GM21526 (cell line): Measurements from ENCODE around the gene SRXN1.

Experiments
- ATAC-seq: cut with Tn5 transposase; IDR thresholded peaks from one replicate; pipeline ENCODE4 v1.9.1; 2021; ENCODE audit warnings: moderate library complexity; ENCODE audit not compliant: unreplicated experiment, low FRiP score

Gene SRXN1

GRCh38 chr20:675453-676314 is 22.7 kb upstream of the SRXN1 start, which contains the start of gene SCRT2:
TSS of gene SCRT2 (minus strand) at chr20:675802. CDS start at chr20:675601, 201 bp downstream.
- no peak for ATAC-seq

DNA sequence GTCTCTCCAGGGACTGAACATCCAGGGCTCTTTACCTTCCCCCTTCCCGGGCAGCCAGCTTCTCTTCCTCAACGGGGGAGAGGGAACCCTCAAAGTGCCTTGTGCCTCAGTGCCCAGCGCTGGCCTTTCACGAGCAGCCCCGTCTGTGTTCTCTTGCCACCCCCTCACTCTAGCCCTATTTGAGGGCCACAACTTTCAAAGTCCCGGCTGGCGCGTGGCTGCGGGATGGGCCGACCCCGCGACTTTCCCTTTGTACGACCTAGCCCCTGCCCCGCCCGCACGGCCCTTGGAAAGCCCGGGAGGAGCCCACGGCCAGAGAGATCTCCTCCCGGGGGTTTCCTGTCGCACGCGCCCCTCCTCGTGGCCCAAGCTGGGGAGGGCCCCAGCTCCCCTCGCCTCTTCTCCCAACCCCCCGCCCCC is 22.0 kb upstream of the SRXN1 start:
- ATAC-seq, result no peak

DNA sequence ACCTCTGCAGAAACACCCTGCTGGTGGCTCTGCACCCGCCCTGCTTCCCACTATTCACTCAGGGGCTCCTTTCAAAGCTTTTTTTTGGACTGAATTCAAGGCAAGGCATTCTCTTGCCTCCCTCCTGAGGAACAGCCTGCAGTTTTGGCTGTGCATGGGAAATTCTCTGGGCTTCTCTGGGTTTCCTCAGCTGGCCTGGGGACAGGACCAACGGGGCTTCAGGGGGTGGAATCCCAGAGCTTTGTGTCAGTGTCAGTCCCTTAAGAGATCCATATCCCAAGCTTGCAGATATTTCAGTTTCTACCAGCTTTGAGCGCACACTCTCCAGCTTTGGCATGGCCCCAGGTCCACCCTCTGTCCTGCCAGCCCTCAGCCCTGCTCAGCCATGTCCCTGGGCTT is 20.6 kb upstream of the SRXN1 start:
- ATAC-seq, result no peak

DNA sequence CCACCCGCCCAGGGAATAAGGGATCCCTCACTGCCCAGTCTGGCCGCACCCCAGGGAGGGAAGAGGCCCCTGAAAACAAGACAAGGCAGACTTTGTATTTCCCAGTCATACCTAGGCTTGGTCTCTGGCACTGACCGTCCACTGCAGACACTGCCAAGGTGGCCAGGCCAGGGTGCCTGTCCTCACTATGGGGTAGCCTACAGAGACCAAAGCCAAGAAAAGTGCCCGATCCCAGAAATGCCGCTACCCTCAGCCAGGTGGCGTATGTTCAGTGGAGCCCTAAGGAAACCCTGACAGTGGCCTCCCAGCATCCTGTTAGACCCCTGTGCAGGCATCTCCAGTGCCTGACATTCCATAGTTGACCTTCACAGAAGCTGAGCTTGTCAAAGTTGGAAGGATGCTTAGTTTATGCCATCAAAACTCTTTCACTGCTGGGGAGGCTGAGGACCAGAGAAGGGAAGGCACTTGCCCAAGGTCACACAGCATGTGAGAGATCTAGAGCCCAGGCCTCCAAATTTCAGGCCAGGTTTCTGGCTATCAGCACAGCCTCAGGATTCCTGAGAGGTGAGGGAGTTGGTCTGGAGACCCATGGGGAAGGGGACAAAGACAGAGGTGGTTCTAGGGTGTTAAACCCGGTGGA is 20.1 kb upstream of the SRXN1 start:
- no peak for ATAC-seq

DNA sequence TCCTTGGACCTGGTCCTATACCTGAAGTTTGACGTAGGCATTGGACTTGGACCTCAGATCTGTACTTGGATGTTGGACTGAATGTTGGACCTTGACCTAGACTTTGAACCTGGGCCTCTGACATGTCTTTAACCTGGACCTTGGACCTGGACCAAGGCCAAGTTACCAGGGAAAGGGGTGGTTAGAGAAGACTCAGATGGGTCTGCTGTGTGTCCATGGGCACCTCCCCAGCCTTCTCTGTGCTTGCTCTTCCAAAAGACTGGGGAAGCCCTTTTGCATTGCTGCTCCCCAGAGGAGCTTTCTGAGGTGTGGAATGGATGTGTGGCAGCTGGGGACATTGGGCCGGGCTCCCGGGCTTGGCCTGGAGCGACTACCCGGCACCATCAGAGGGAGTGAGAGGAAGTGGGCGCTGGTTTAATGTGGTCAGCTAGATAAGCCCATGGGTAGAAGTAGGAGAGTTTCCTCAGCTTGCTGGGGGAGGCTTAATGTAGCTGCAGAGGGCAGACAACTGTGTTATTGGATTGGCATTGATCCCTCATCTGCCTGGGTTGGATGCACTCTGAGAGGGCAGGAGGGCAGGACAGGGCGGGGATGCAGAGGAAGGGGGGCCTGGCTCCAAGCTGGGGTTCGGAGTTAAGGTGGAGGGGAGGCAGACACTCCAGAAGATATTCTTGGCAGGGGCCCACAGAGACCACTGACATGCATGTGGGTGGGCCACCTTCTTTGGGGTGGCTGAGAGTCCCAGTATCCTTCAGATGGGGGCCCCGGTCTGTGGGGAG is 18.4 kb upstream of the SRXN1 start:
- ATAC-seq, result no peak

- no peak for ATAC-seq
Observed at GRCh38 chr20:669573-669972, 16.6 kb upstream of the SRXN1 start.

- ATAC-seq, result no peak
Observed at GRCh38 chr20:668638-669037, 15.6 kb upstream of the SRXN1 start.

- ATAC-seq, result no peak
Observed at GRCh38 chr20:668050-668449, 15.1 kb upstream of the SRXN1 start.

DNA sequence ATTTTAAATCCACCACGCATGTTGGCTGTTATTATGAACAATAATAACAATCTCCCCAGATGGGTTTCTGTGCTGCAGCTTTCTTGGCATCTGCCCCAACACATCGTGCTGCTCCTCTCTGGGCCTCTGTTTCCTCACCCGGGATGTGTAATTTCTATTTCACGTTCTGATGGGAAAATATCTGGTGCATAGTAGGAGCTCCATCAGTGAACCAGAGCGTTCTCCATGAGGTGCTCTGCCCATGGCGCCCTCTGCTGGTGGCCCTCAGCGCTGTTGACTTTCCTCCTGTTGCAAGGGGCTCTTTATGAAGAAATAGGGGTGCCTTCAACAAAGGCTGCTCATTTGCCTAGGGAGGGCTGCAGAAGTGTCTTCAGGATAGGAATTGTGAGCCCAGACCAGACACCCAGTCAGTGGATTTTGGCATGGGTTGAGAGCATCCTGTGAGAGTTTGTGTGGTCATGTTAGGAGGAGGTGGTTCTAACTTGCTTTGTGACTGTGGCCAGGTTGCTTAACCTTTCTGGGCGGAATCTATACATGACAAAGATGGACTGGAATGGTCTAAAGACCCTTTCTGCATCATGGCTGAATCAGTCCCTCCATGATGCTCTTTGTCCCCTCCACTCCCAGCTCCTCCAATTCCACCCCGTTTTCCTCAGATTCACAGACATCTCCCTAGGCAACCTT is 14.5 kb upstream of the SRXN1 start:
- no peak for ATAC-seq

DNA sequence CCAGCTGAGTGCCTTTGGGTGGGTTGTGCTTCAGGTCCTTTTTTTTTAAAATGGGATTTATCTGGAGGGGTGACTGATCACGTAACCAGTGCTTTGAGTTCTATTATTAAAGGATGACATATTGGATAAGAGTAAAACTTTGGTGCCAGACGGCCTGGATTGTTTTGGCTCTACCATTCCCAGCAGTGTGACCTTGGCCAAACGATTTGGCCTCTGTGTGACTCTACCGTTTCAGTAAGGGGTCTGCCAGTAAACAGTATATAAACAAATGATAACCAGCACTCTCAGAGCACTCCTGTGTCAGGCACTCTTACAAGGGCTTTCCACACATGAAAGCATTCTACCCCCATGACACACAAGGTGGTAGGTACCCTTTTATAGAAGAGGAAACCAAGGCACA is 13.9 kb upstream of the SRXN1 start:
- ATAC-seq, result no peak

GRCh38 chr20:665276-665675 is 12.3 kb upstream of the SRXN1 start:
- no peak for ATAC-seq

GRCh38 chr20:664576-664975 is 11.6 kb upstream of the SRXN1 start:
- ATAC-seq, result no peak

DNA sequence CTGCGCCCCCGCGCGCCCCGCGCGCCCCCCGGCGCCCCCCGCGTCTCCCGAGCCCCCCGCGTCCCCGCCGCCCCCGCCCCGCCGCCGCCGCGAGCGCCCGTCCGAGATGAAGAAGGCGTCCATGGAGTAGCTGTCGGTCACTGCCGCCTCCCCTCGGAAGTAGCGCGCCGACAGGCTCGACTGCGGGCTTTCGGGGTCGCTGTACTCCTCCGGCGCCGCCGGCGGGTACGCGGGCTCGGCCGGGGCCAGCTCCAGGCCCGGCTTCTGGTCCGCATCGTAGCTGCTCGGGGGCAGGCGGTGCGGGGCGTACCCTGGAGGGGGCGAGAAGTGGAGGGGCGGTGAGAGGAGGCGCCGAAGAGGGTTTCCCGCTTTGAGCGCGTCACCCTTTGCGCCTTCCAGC is 11.2 kb upstream of the SRXN1 start:
- ATAC-seq, result no peak

DNA sequence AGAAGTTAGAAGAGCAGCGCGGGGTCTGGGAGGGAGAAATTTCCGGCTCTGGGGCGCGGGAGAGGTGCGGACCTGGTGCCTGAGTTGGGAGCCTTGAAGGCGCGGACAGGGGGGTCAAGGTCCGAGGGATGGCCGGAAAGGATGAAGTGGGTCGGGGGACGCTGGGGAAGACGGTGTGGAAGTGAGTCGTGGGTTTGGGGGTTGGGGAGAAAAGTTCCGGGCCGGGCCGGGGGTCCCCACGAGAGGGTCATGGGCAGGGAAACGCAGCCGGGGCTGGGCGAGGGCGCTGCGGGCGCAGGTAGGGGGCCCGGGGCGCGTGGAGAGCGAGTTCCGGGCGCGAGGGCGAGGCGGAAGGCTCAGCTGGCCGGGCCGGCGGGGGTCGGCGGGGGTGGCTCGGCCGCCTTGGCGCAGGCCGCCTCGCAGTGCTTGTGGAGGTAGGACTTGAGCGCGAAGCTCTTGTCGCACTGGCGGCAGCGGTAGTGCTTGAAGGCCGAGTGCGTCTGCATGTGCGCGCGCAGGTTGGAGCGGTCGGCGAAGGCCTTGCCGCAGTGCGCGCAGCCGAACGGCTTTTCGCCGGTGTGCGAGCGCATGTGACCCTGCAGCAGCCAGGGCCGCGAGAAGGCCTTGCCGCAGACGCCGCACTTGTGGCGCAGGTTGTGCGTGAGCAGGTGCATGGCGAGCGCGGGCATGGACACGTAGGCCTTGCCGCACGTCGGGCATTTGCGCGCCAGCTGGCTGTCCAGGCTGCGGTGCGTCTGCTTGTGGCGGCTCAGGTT is 10.5 kb upstream of the SRXN1 start:
- ATAC-seq, result no peak

- ATAC-seq, result no peak
Observed at GRCh38 chr20:662277-663192, 9.5 kb upstream of the SRXN1 start.

- no peak for ATAC-seq
Observed at GRCh38 chr20:661474-662270, 8.7 kb upstream of the SRXN1 start.

GRCh38 chr20:658731-659291 is 5.8 kb upstream of the SRXN1 start:
- ATAC-seq, result no peak

DNA sequence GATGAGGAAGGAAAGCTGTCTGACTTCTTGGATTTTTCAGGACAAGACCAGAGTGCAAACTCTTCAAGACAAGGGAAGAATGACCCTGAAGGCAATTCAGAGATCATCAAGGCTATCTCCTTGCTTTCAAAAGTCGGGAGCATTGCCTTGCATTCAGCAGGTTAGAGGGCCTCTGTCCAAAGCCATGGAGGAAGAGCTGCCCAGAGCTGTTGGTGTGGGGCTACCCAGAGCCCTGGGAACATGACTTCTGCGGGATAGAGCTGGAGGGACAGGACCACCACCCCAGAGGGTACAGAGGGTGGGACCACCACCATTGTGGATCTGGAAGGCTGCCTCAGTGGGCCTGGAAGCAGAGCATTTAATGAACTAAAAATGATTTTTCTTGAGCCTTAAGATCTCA is 5.2 kb upstream of the SRXN1 start:
- no peak for ATAC-seq
